Suprapubic skin (tissue), 4 donors: ENCODE results near the gene LRPAP1. TPM values are rescaled to one million over a fixed set of nuclear protein-coding genes. Genes with fewer than 3 reads are reported as not detected.
"Not testable (repeated sequence)": the region's sequence is repeated elsewhere in the genome, so short reads cannot be mapped to it uniquely, and the experiment has no call there.

ENCODE experiments used
- DNase-seq, 2 donors: peaks; one replicate each; pipeline ENCODE4 v3.0.0-alpha.2; 2019; ENCODE audit warnings: low spot score in 2 of 2
- H3K27ac ChIP-seq: fragments of 200-600 bp; sonication (generic); one replicate; pipeline ENCODE4 v1.5.1; 2019
- H3K27me3 ChIP-seq: fragments of 200-600 bp; sonication (generic); one replicate; pipeline ENCODE4 v1.5.1; 2019
- H3K36me3 ChIP-seq: fragments of 200-600 bp; sonication (generic); one replicate; pipeline ENCODE4 v1.5.1; 2019
- H3K4me1 ChIP-seq: fragments of 200-600 bp; sonication (generic); one replicate; pipeline ENCODE4 v1.5.1; 2019
- H3K4me3 ChIP-seq: fragments of 200-600 bp; sonication (generic); one replicate; pipeline ENCODE4 v1.5.1; 2019; ENCODE audit warnings: mild to moderate bottlenecking
- H3K9me3 ChIP-seq: fragments of 200-600 bp; sonication (generic); one replicate; pipeline ENCODE4 v1.5.1; 2019
- CTCF ChIP-seq, 2 donors: fragments of 200-600 bp in 1 of 2; fragments of 450-650 bp in 1 of 2; sonication (generic) in 1 of 2; IDR thresholded peaks; one replicate each; pipeline ENCODE4 v1.5.1; 2016 to 2019; ENCODE audit warnings: antibody characterized with exemption in 2 of 2, mild to moderate bottlenecking in 1 of 2, moderate library complexity in 1 of 2
- EP300 ChIP-seq: sonication (generic); formaldehyde crosslinking; IDR thresholded peaks from one replicate; pipeline ENCODE4 v1.6.1; 2017; ENCODE audit warnings: antibody characterized with exemption
- POLR2A ChIP-seq, 2 donors: fragments of 450-650 bp; IDR thresholded peaks; one replicate each; pipeline ENCODE4 v1.6.1; 2017; ENCODE audit warnings: antibody characterized with exemption in 2 of 2, mild to moderate bottlenecking in 2 of 2, moderate library complexity in 2 of 2
- POLR2AphosphoS5 ChIP-seq, 3 donors: sonication (generic); formaldehyde crosslinking; IDR thresholded peaks; one replicate each; pipeline ENCODE4 v1.6.1; 2017; ENCODE audit warnings: antibody characterized with exemption in 3 of 3
- WGBS: methylation state at CpG from one replicate; pipeline ENCODE4 v1.1.5; 2018; 5-methylcytosine and 5-hydroxymethylcytosine counted together
- total RNA-seq, 4 donors: library from RNA; depleted of rRNA; stranded (reverse); fragments of >200 nt; gene quantifications; one replicate each; pipeline ENCODE4 v1.1.0, GENCODE V29; 2016

The LRPAP1 gene
- total RNA-seq, 4 donors from 2014 or later: 88.8 to 114 (median 95.5) TPM

GRCh38 chr4:3549694-3550001 lies 17.4 kb upstream of the LRPAP1 start:
- not testable (repeated sequence) for H3K4me1 ChIP-seq, H3K36me3 ChIP-seq, H3K4me3 ChIP-seq, H3K27ac ChIP-seq, DNase-seq, H3K27me3 ChIP-seq, H3K9me3 ChIP-seq
- WGBS: no CpG with 5 or more reads among the region's 6 CpGs

- DNase-seq, H3K36me3 ChIP-seq, H3K4me3 ChIP-seq, H3K27me3 ChIP-seq, H3K4me1 ChIP-seq, H3K9me3 ChIP-seq, H3K27ac ChIP-seq: not testable (repeated sequence)
- WGBS: 87% methylated on average over 15 of the region's 21 CpGs
These were observed 16.9 kb upstream of the LRPAP1 start for GRCh38 chr4:3548991-3549693.

DNA sequence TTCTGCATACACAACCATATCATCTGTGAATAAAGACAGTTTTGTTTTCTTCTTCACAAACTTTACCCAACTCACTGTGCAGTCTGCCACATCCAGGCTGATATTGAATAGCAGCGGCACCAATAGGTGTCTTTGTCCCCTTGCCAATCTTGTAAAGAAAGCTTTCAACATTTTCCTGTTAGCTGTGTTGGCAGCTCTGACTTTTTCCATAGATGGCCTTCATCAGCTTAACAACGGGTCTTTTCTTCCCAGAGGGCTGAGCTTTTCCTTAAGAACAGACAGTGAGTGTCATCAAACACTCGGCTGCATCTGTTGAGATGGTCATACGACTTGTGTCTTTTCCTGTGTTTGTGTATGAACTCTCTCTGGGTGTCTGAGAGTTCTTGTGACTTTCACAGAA lies 14.5 kb upstream of the LRPAP1 start:
- not testable (repeated sequence) for H3K4me3 ChIP-seq, H3K27me3 ChIP-seq, H3K27ac ChIP-seq, H3K36me3 ChIP-seq, H3K9me3 ChIP-seq, DNase-seq, H3K4me1 ChIP-seq
- WGBS: 53% methylated on average over 4 of the region's 4 CpGs

DNA sequence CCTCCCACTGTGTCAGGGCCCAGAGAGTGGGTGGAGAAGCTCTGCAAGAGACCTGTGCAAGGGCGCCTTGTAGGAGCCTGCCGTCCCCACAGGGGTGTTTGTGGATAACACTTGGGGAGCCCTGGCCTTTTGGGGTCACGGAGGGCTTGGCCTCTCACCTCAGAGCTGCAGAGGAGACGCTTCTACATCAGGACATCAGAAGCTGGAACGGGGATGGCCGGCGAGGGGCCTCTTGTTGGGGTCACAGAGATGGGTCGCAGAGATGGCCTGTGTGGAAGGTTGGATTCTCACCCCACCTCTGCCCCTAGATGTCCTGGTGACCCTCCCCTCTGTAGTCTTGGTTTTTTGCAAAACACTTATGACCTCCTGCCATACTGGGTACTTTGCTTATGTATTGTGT lies 13.1 kb upstream of the LRPAP1 start:
- not testable (repeated sequence) for H3K4me3 ChIP-seq, DNase-seq
- 88% methylated on average over 6 of the region's 8 CpGs for WGBS

DNA sequence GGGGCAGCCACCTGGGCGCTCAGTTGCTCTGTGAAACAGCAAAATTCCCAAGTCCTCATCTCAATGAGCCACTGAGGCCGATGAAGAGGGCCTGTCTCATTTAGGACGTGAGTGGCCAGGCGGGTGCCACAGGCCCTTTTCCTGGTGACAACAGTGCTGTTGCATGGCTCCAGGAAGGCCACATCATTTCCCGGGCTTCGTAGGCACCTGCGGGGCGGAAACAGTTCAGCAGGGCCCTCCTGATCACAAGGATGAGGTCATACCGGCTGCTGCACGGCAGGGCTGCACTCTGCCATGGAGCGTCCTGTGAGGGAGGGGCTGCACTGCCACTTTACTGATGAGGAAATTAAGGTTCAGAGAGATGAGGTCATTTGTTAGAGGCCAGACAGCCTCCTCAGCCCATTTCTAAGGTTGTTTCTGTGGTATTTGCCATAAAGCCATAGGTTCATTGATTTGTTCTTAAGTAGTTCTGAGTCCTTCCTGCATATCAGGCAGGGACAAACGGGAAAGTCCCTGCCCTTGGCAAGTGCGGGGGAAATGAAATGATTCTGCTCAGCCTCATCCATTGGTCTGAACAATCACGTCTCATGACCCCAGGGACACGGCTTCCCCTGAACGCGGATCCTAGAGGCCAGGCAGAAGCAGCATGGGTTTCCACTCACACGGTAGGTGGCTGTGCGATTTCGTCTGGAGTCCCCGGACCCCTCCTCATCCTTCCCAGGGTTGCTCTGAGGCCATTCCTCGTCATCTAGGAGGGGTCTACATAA lies 12.2 kb upstream of the LRPAP1 start:
- not testable (repeated sequence) for H3K27ac ChIP-seq, DNase-seq, H3K4me3 ChIP-seq, H3K27me3 ChIP-seq, H3K4me1 ChIP-seq, H3K9me3 ChIP-seq, H3K36me3 ChIP-seq
- 77% methylated on average over 17 of the region's 22 CpGs for WGBS

More for the DNA sequence above, 13.1 kb upstream of the LRPAP1 start:
- H3K27me3 ChIP-seq, H3K9me3 ChIP-seq, H3K4me1 ChIP-seq, H3K36me3 ChIP-seq, H3K27ac ChIP-seq: not testable (repeated sequence)

GRCh38 chr4:3543415-3543814 lies 11.2 kb upstream of the LRPAP1 start:
- DNase-seq, H3K27ac ChIP-seq, H3K36me3 ChIP-seq, H3K4me3 ChIP-seq, H3K27me3 ChIP-seq, H3K4me1 ChIP-seq, H3K9me3 ChIP-seq: not testable (repeated sequence)
- 64% methylated on average over 7 of the region's 8 CpGs for WGBS

- no CpG with 5 or more reads among the region's 23 CpGs for WGBS
These were observed 6.7 kb upstream of the LRPAP1 start for GRCh38 chr4:3538906-3539305.

GRCh38 chr4:3535812-3536211 lies 3.6 kb upstream of the LRPAP1 start:
- DNase-seq: peak in 1 of 2 donors; percentile 17
- not testable (repeated sequence) for H3K4me3 ChIP-seq, H3K36me3 ChIP-seq, H3K27ac ChIP-seq, H3K9me3 ChIP-seq, H3K27me3 ChIP-seq
- H3K4me1 ChIP-seq: peaks cover 18% of the 10 kb centered on the region
- 100% methylated on average over 8 of the region's 10 CpGs for WGBS

More at GRCh38 chr4:3538906-3539305, 6.7 kb upstream of the LRPAP1 start:
- not testable (repeated sequence) for H3K4me3 ChIP-seq, H3K27ac ChIP-seq, H3K36me3 ChIP-seq, DNase-seq, H3K9me3 ChIP-seq, H3K4me1 ChIP-seq, H3K27me3 ChIP-seq

DNA sequence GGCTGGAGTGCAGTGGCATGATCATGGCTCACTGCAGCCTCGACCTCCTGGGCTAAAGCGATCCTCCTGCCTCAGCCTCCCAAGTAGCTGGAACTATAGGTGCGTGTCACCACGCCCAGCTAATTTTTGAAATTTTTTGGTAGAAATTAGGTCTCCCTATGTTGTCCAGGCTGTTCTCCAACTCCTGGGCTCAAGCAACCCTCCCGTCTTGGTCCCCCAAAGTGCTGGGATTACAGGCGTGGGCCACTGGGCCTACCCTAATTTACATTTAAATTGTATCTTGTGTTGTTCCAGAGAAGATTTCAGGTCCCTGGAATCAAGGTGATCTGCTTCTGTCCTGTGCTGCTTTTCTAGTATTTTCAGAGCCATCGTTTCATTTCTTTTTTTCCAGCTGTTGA lies 1.2 kb upstream of the LRPAP1 start:
- DNase-seq: peak in 1 of 2 donors; percentile 31
- H3K27ac ChIP-seq: no peak overlapping the region
- WGBS: 94% methylated on average over 7 of the region's 7 CpGs
- H3K9me3 ChIP-seq: no peaks in the 10 kb centered on the region
- H3K36me3 ChIP-seq: peaks cover 3% of the 10 kb centered on the region
- TF ChIP-seq POLR2AphosphoS5 (IDR thresholded peaks at IDR 0.05): no peak
- no peak for TF ChIP-seq EP300
- TF ChIP-seq POLR2A (IDR thresholded peaks at IDR 0.05): no peak
- TF ChIP-seq CTCF (IDR thresholded peaks at IDR 0.05): no peak
- no peaks in the 10 kb centered on the region for H3K27me3 ChIP-seq
- no peak overlapping the region for H3K4me3 ChIP-seq
- H3K4me1 ChIP-seq: peaks cover 31% of the 10 kb centered on the region
